ENCODE measurements around the gene KIF1A. TPM values are rescaled to one million over a fixed set of nuclear protein-coding genes. Genes with fewer than 3 reads are reported as not detected.
"Not testable (repeated sequence)": the region's sequence is repeated elsewhere in the genome, so short reads cannot be mapped to it uniquely, and the experiment has no call there.

The KIF1A gene
- total RNA-seq, 1 donor from 2014 or later: 0.89 TPM

DNA sequence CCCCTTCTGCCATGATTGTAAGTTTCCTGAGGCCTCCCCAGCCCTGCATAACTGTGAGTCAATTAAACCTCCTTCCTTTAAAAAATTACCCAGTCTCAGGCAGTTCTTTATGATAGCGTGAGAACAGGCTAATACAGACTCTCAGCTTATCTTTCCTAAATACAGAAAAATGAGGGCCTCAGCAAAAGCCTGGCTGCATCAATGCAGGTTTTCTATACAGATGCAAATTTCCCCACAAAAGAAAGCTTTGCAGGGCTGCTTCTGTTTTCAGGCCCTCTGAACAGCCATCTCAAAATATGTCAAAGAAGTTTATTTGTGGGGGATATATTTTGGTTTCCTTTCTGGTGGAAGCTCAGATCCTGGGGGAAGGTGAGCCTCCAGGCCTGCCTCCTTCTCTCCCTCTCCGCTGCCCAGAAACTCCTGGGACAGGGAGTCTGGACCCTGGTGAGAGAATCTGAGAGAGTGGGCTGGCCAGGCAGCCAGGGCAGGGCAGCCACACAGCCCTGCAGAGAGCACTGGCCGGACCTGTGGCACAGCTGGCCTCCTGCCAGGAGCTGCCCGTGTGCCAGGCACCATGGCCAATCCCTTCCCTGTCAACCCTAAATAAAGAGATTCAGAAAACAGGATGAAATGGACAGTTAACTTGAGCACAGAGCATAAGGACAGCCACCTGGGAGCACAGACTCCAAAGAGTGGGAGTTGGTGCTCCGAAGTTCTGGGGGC lies 27.0 kb upstream of the KIF1A start:
- DNase-seq: no peak

- DNase-seq: not testable (repeated sequence)
These were observed 26.3 kb upstream of the KIF1A start for GRCh38 chr2:240846309-240846708.

GRCh38 chr2:240840435-240841060 lies 20.5 kb upstream of the KIF1A start:
- DNase-seq: no peak

DNA sequence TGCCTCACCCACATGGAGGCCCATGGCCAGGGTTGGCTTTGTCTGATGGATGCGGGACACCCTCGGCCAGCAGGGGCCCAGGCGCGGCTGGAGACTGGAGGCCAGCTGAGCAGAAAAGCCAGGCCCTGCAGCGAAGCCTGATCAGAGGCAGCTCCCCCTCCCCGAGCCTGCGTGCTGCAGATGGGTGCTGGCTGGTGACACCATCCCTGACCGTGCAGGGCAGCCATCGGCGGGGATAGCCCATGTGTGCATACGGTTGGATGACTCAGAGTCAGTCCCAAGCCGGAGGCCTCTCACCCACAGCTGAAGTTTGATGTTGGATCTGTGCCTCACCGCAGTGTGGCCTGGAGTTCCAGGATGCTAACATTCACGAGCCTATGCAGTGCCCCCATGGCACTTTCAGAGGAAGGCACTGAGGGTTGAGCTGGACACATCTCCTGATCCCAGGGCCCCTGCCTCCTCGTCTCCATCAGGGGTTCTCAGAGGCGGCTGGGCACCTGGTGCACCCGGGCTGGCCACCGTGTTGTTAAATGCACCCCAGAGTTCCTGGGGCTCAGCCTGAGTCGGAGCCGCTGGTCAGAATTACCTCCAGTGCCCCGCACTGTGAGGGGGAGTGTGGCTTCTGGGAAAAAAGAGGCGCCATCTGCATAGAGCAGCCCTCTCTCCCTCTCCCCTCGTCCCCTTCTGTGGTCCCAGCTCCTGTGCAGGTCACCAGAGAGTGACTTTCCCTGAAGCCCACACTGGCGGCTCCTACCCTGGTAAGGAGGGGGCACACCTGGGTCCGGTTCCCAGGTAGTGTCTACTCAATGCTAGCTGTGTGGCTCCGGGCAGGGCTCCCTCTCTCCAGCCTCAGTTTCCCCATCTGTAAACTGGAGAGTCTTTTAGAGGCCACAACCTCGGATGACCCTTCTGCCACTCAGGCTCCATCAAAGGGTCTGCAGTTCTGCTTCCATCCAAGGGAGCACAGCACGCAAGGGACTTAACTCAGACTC lies 19.4 kb upstream of the KIF1A start:
- DNase-seq: no peak

DNA sequence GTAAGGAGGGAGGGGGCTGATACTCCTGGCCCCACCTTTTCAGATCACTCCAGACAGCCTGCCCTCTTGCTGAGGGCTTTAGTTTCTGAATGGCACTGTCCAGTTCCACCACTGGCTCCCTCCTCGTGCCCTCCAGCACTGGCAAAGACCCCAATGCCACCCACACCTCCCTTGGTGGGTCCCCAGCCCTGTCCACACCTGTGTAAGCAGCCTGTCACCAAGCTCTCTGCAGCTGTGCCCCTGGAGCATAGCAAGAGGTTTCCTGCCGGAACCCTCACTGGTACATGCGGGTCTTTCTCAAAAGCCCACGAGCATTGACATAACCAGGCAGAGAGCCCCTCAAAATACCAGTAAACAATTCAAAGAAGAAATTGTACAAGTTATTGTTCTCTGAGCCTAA lies 17.6 kb upstream of the KIF1A start:
- no peak for DNase-seq

GRCh38 chr2:240836781-240837467 lies 16.9 kb upstream of the KIF1A start:
- DNase-seq: no peak

DNA sequence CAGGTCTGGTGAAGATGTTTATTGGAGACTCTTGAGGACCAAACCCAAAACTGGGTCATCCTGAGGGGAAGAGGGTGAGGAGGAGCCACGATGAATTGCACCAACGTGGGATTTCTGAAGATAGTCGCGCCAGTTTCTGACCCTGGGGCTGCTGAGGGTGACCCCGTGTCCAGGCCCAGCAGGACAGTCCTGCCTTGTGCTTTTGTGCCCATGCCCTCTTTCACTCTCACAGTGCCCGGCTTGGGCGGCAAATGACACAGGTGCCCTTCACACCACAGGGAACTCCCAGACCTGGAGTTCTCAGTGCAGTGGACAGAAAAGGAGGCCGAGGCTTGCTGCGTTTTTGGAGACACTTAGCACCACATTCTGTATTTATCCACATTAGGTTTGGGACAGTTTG lies 15.5 kb upstream of the KIF1A start:
- no peak for DNase-seq

- no peak for DNase-seq
These were observed 14.5 kb upstream of the KIF1A start for GRCh38 chr2:240834377-240834975.

DNA sequence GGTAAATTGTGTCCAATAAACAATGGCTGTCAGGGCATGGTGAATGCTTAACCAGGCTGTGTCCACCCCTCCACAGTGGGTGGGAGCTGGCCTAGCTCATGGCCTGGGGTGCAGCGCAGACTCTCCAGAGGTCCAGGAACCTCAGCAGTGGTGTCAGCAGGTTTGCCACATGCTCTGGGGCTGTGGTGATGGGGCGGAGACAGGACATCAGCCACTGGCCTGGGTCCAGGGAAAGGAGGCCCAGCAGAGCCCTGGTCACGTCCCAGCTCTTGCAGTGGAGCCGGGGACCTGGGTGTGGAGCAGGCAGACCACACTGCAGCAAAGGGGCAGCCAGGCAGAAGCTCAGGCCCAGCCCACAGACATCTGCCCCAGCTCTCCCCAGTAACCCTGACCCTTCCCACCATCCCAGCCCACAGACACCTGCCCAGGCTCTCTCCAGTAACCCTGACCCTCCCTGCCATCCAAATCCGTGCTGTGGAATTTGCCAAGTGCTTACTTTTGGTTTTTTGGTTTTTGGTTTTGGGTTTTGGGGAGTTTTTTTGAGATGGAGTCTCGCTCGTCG lies 13.8 kb upstream of the KIF1A start:
- DNase-seq: no peak

DNA sequence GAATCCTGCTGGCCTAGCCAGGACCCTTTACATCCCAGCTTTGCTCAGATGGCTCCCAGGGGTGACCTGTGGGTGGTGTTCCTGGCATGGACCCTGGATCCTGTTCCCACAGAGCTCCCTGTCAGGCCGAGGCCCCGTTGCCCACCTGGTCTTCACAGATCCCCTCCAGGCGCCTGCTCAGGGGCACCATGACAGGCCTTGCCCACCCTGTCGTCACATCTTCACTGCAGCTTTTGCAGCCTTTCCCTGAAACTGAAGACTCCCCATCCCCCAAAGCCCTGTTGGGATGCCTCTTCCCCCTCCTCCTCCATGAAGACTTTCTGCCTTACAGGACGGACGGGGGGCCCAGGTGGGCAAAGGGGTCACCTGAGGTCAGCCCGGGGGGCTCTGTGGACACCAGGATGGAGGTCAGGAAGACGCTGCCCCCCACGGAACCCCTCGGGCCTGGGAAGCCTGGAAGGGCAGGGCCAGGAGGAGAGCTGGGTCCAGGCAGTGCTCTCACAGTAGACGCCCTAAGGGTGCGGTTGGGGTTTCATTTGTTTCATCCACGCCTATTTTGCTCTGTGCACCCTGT lies 13.0 kb upstream of the KIF1A start:
- no peak for DNase-seq

DNA sequence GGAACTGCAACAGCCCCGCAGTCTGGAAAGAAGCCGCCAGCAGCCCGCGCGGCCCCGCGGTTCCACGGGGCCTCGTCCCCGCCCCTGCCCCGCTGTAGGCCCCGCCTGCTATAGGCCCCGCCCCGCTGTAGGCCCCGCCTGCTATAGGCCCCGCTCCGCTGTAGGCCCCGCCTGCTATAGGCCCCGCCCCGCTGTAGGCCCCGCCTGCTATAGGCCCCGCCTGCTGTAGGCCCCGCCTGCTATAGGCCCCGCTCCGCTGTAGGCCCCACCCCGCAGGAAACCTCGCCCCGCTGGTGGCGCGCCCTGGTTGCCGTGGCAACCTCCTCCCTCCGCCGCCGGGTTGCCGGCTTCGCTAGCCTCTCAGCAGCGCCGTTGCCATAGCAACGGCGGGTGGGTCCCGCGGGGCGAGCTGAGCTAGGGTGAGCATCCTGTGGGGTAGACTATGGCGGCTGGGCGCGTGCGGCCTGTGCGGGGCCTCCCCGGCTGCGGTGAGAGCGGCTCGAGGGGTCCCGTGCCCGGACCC lies 12.2 kb upstream of the KIF1A start:
- peak; percentile 36 for DNase-seq

GRCh38 chr2:240831594-240832204 lies 11.7 kb upstream of the KIF1A start:
- DNase-seq: no peak

- DNase-seq: no peak
These were observed 5.5 kb upstream of the KIF1A start for GRCh38 chr2:240825476-240825875.

DNA sequence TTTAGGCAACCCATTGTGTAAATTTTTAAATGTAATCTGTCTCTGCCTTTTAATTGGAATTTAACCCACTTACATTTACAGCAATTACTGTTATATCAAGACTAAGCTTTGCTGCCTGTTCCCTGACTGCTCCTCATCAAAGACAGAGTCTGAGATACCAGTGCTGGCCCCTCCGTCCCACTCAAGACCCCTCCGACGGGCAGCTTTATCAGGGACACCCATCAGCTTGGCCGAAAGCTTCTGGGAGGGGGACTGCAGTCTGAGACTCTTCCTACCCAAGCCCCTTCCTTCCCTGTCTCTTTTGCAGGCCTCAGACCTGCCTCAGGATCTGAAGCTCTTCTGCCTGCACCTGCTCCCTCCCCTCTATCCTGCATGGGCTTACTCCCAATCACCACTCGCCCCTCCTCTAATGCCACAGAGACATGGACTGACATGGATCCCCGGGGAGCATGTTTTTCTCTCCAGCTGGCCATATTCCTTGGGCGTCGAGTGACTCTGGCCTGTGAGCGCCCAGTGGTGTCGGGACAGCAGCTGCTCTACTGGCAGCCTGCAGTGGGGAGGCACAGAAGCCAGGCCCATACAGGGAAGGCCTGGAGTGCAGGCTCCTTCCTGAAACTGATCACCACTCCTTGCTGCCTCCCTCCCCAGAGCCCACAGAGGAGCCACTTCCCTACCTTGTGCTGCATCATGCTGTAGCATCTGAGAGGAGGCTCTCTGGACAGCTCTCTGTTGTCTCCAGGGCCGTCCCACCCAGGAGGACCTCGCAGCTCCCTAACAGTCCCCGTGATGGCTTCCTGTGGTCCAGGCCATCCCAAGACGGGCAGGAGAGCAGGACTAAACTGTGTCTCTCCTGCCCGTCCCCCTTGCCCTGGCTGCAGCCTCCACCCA lies 3.7 kb upstream of the KIF1A start:
- no peak for DNase-seq

- no peak for DNase-seq
These were observed 2.3 kb upstream of the KIF1A start for GRCh38 chr2:240822280-240822847.

DNA sequence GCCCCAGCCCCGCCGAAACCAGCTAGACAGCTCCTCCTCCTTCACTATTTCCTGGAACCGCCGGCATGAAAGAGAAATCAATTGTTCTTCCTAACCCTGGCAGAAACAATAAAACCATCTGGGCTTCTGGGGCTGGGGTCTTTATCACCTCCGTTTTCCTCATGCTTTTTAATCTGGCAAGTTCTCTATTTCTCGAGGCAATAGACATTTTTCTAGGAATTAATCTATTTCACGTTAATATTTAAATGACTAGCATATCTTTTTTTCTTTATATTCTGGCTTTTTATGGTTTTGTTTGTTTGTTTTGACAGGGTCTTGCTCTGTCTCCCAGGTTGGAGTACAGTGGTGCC lies 1.4 kb upstream of the KIF1A start:
- DNase-seq: no peak

DNA sequence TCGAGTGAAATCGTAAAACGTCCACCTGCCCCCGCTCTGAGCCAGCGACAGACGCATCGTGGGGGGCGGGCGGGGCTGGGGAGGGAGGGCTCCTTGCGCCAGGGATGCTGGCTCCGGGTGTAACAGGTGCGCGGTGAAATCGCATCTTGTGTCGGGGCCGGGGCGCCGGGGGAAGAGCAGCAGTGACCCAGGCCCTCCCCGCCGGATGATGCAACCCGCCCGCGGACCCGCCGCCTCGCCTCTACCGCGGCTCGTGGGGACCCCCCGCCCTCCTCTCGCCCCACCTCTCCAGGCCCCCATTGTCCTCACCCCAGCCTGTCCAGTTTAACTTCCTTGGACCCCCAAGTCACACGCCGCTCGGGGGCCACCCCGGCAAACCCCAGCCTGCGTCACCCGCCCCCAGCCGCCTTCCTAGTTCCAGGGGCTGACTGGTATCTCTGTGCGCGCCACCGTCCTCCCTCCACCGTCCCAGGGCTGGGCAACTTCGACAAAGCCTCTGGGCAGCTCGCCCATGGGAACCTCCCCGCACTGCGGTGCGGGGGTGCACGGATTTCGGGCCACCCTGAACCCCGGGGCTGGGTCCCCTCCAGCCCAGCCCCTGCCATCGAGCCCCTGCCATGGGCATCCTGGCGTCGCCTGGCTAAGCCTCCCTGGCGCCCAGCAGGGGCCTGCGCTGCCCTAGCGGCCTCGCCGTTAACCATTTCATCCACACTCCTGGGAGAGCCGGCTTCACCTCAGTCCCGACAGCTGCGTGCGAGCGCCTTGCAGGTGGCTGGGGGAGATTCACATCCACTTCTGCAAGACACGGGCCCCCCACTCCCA lies 799 bp upstream of the KIF1A start:
- no peak for DNase-seq

Data from skin of body (tissue), 2 donors.